Peyer's patch (tissue), 4 donors: Measurements from ENCODE around the gene GADD45G. TPM values are rescaled to one million over a fixed set of nuclear protein-coding genes. Genes with fewer than 3 reads are reported as not detected.

Experiments used
- DNase-seq, 3 donors: peaks; one replicate each; pipeline ENCODE4 v3.0.0-alpha.2; 2017 to 2019
- H3K27ac ChIP-seq, 4 donors: fragments of 200-600 bp; sonication (generic); one replicate each; pipeline ENCODE4 v1.5.1; 2016 to 2019
- H3K27me3 ChIP-seq, 2 donors: fragments of 200-600 bp; sonication (generic); one replicate each; pipeline ENCODE4 v1.5.1; 2019
- H3K36me3 ChIP-seq, 3 donors: fragments of 200-600 bp; sonication (generic); one replicate each; pipeline ENCODE4 v1.5.1; 2016 to 2019
- H3K4me1 ChIP-seq, 4 donors: fragments of 200-600 bp; sonication (generic); one replicate each; pipeline ENCODE4 v1.5.1; 2016 to 2019
- H3K4me3 ChIP-seq, 4 donors: fragments of 200-600 bp; sonication (generic); 1 replicate in 3 of 4; 2 replicates in 1 of 4; pipeline ENCODE4 v1.5.1; 2016 to 2019; ENCODE audit warnings: mild to moderate bottlenecking in 1 of 4
- H3K9me3 ChIP-seq, 4 donors: fragments of 200-600 bp; sonication (generic); one replicate each; pipeline ENCODE4 v1.5.1; 2016 to 2019; ENCODE audit warnings: mild to moderate bottlenecking in 1 of 4
- CTCF ChIP-seq, 6 experiments: fragments of 450-650 bp in 4 of 6; fragments of 200-600 bp in 2 of 6; sonication (generic) in 1 of 6; IDR thresholded peaks; one replicate each; pipeline ENCODE4 v1.5.1; 2017 to 2019; ENCODE audit warnings: antibody characterized with exemption in 6 of 6, mild to moderate bottlenecking in 3 of 6, moderate library complexity in 1 of 6
- POLR2A ChIP-seq, 2 donors: fragments of 450-650 bp; IDR thresholded peaks; one replicate each; pipeline ENCODE4 v1.5.1; 2017; ENCODE audit warnings: antibody characterized with exemption in 2 of 2, mild to moderate bottlenecking in 2 of 2, moderate library complexity in 2 of 2
- total RNA-seq, 4 donors: library from RNA; depleted of rRNA; stranded (reverse); fragments of >200 nt; gene quantifications; one replicate each; pipeline ENCODE4 v1.1.0, GENCODE V29; 2016

The GADD45G gene
- total RNA-seq, 4 donors from 2014 or later: 8.7 to 37.1 (median 12.8) TPM

- TF ChIP-seq POLR2A (IDR thresholded peaks at IDR 0.05) (no peak), CTCF (IDR thresholded peaks at IDR 0.05) (no peak)
These were observed 14.4 kb upstream of the GADD45G start for GRCh38 chr9:89590415-89590814.

GRCh38 chr9:89591274-89592212 is 13.3 kb upstream of the GADD45G start:
- H3K27me3 ChIP-seq: no peaks in the 10 kb centered on the region
- H3K4me1 ChIP-seq: no peaks in the 10 kb centered on the region
- TF ChIP-seq CTCF (IDR thresholded peaks at IDR 0.05): no peak
- no peak overlapping the region for H3K27ac ChIP-seq
- no peak overlapping the region for H3K4me3 ChIP-seq
- DNase-seq: no peak
- no peaks in the 10 kb centered on the region for H3K36me3 ChIP-seq
- no peaks in the 10 kb centered on the region for H3K9me3 ChIP-seq

More at GRCh38 chr9:89590415-89590814, 14.4 kb upstream of the GADD45G start:
- Histone ChIP-seq H3K36me3 (no peaks in the 10 kb centered on the region), H3K27me3 (no peaks in the 10 kb centered on the region), H3K4me1 (no peaks in the 10 kb centered on the region), H3K4me3 (no peak overlapping the region), H3K27ac (no peak overlapping the region), H3K9me3 (no peaks in the 10 kb centered on the region)
- no peak for DNase-seq

- TF ChIP-seq CTCF (IDR thresholded peaks at IDR 0.05) (no peak), POLR2A (IDR thresholded peaks at IDR 0.05) (no peak)
- DNase-seq: no peak
- Histone ChIP-seq H3K27ac (no peak overlapping the region), H3K36me3 (no peaks in the 10 kb centered on the region), H3K4me3 (no peak overlapping the region), H3K9me3 (no peaks in the 10 kb centered on the region), H3K4me1 (no peaks in the 10 kb centered on the region), H3K27me3 (no peaks in the 10 kb centered on the region)
These were observed 12.5 kb upstream of the GADD45G start for GRCh38 chr9:89592213-89592815.

- H3K27me3 ChIP-seq: no peaks in the 10 kb centered on the region
- no peaks in the 10 kb centered on the region for H3K9me3 ChIP-seq
- H3K27ac ChIP-seq: peak overlapping the region in 1 of 4 donors; percentile 39
- no peaks in the 10 kb centered on the region for H3K4me1 ChIP-seq
- no peak for DNase-seq
- no peaks in the 10 kb centered on the region for H3K36me3 ChIP-seq
- no peak for TF ChIP-seq POLR2A (IDR thresholded peaks at IDR 0.05)
- no peak for TF ChIP-seq CTCF (IDR thresholded peaks at IDR 0.05)
- no peak overlapping the region for H3K4me3 ChIP-seq
These were observed 11.7 kb upstream of the GADD45G start for GRCh38 chr9:89592963-89593726.

GRCh38 chr9:89593727-89594427 is 10.9 kb upstream of the GADD45G start:
- Histone ChIP-seq H3K9me3 (no peaks in the 10 kb centered on the region), H3K4me3 (no peak overlapping the region), H3K4me1 (no peaks in the 10 kb centered on the region), H3K27me3 (no peaks in the 10 kb centered on the region), H3K27ac (no peak overlapping the region), H3K36me3 (no peaks in the 10 kb centered on the region)
- TF ChIP-seq POLR2A (IDR thresholded peaks at IDR 0.05): no peak
- TF ChIP-seq CTCF (IDR thresholded peaks at IDR 0.05): peak; percentile 4 to 78 (median 68)
- peak; percentile 57 to 88 (median 83) for DNase-seq
